Uterus (tissue), 4 donors: ENCODE data around the gene CARNS1. TPM values are rescaled to one million over a fixed set of nuclear protein-coding genes. Genes with fewer than 3 reads are reported as not detected.

ENCODE experiments used
- DNase-seq, 2 donors: peaks; one replicate each; pipeline ENCODE4 v3.0.0-alpha.2; 2019 to 2020
- H3K27ac ChIP-seq, 2 donors: fragments of 200-600 bp; sonication (generic); 1 replicate in 1 of 2; 2 replicates in 1 of 2; pipeline ENCODE4 v1.5.1; 2016 to 2018
- H3K27me3 ChIP-seq, 2 donors: fragments of 200-600 bp; sonication (generic); one replicate each; pipeline ENCODE4 v1.5.1; 2018 to 2019; ENCODE audit warnings: control low read depth in 1 of 2
- H3K36me3 ChIP-seq, 2 donors: fragments of 200-600 bp; sonication (generic); one replicate each; pipeline ENCODE4 v1.5.1; 2019; ENCODE audit warnings: control low read depth in 1 of 2
- H3K4me1 ChIP-seq, 2 donors: fragments of 200-600 bp; sonication (generic); one replicate each; pipeline ENCODE4 v1.5.1; 2018 to 2019; ENCODE audit warnings: control low read depth in 1 of 2
- H3K4me3 ChIP-seq, 2 donors: fragments of 200-600 bp; sonication (generic); 1 replicate in 1 of 2; 2 replicates in 1 of 2; pipeline ENCODE4 v1.5.1; 2018 to 2019; ENCODE audit warnings: mild to moderate bottlenecking in 1 of 2
- H3K9me3 ChIP-seq, 2 donors: fragments of 200-600 bp; sonication (generic); one replicate each; pipeline ENCODE4 v1.5.1; 2019; ENCODE audit warnings: control low read depth in 1 of 2
- CTCF ChIP-seq, 4 experiments: fragments of 200-600 bp in 2 of 4; fragments of 450-650 bp in 2 of 4; sonication (generic) in 2 of 4; IDR thresholded peaks; one replicate each; pipeline ENCODE4 v1.5.1; 2016 to 2019; ENCODE audit warnings: antibody characterized with exemption in 4 of 4, mild to moderate bottlenecking in 2 of 4, moderate library complexity in 1 of 4
- POLR2A ChIP-seq, 2 donors: fragments of 450-650 bp; IDR thresholded peaks; one replicate each; pipeline ENCODE4 v1.6.1; 2016; ENCODE audit warnings: antibody characterized with exemption in 2 of 2, mild to moderate bottlenecking in 1 of 2, moderate library complexity in 1 of 2
- intact Hi-C: fragments of 100-400 bp; cut with DNase I; formaldehyde crosslinking; loops from one replicate; pipeline ENCODE4 v1.15.1; 2023; ENCODE audit warnings: low total_unique reads
- total RNA-seq, 4 donors: library from RNA; depleted of rRNA in 3 of 4; stranded (reverse); fragments of >200 nt in 3 of 4; gene quantifications; one replicate each; pipeline versions ENCODE4 v1.1.0 to v1.2.4, GENCODE V29; 2014 to 2023
- donor health status: DM: yes; HTN: yes; CAD: no.

CARNS1 gene
- total RNA-seq, 4 donors from 2014 or later: 0.76 to 3.3 TPM; not detected in 2

DNA sequence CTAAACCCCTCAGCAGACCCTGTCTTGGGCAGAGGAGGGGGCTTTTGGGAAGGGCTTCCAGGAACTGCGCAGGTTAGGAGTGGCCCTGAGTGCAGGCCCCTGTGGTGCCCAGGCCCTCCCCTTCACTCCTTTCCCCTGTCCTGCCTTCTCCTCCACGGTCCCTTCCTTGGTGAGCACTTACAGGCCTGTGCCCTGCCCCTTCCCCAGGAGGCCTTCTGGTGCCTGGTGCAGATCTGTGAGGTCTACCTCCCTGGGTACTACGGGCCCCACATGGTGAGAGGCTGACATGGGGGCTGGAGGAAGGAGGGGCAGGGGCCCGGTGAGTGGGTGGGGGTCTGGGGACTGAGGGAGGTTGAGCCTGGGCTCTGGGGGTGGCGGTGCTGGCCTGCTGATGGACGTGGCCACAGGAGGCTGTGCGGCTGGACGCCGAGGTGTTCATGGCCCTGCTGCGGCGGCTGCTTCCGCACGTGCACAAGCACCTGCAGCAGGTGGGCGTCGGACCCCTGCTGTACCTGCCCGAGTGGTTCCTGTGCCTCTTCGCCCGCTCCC is 9.0 kb upstream of the CARNS1 start:
- intact Hi-C loops: no loop called here
- Histone ChIP-seq H3K4me3 (no peak overlapping the region), H3K36me3 (no peaks in the 10 kb centered on the region), H3K9me3 (no peaks in the 10 kb centered on the region), H3K4me1 (no peaks in the 10 kb centered on the region), H3K27ac (no peak overlapping the region), H3K27me3 (peaks cover 0 to 20% of the 10 kb centered on the region in 2 donors)
- TF ChIP-seq CTCF (IDR thresholded peaks at IDR 0.05) (no peak), POLR2A (IDR thresholded peaks at IDR 0.05) (no peak)
- DNase-seq: no peak

DNA sequence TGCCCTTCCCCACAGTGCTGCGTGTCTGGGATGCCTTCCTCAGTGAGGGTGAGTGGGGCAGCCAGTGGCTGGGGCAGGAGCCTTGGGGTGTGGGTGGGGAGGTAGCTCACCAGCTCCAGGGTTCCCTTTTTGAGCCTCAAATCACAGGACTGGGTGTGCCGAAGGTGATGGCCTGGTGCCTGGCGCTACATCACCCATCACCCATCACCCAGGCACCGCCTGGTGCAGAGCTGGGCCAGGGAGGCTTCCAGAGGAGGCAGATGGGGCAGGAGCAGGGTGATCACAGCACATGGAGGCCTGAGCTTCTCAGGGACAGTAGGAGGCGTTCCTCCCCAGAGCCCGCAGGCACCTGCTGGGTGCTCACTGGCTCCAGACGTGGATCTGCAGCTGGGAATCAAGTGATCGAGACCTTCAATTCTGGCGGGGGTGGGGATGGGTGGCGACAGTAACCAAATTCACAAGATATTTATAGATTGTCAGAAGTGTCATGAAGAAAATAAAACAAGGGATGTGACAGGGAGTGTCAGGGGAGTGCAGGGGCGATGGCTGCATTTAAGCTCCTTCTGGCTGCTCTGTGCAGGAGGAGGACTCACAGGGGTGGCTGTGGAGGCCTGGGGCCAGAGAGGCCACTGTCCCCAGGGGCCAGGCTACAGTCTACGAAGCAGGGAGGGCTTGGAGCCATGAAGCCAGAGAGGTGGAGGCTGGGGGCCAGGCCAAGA is 8.3 kb upstream of the CARNS1 start:
- H3K4me1 ChIP-seq: no peaks in the 10 kb centered on the region
- no peak overlapping the region for H3K27ac ChIP-seq
- peaks cover 0 to 20% of the 10 kb centered on the region in 2 donors for H3K27me3 ChIP-seq
- DNase-seq: no peak
- TF ChIP-seq CTCF (IDR thresholded peaks at IDR 0.05) (no peak), POLR2A (IDR thresholded peaks at IDR 0.05) (no peak)
- no peak overlapping the region for H3K4me3 ChIP-seq
- H3K9me3 ChIP-seq: no peaks in the 10 kb centered on the region
- intact Hi-C loops: no loop called here
- H3K36me3 ChIP-seq: no peaks in the 10 kb centered on the region

- no peaks in the 10 kb centered on the region for H3K4me1 ChIP-seq
- H3K27me3 ChIP-seq: peaks cover 0 to 20% of the 10 kb centered on the region in 2 donors
- no peak for DNase-seq
- TF ChIP-seq POLR2A (IDR thresholded peaks at IDR 0.05): no peak
- TF ChIP-seq CTCF (IDR thresholded peaks at IDR 0.05): no peak
- intact Hi-C loops: no loop called here
- H3K9me3 ChIP-seq: no peaks in the 10 kb centered on the region
- H3K27ac ChIP-seq: no peak overlapping the region
- no peak overlapping the region for H3K4me3 ChIP-seq
- H3K36me3 ChIP-seq: no peaks in the 10 kb centered on the region
These were observed 7.8 kb upstream of the CARNS1 start for GRCh38 chr11:67407688-67408163.

DNA sequence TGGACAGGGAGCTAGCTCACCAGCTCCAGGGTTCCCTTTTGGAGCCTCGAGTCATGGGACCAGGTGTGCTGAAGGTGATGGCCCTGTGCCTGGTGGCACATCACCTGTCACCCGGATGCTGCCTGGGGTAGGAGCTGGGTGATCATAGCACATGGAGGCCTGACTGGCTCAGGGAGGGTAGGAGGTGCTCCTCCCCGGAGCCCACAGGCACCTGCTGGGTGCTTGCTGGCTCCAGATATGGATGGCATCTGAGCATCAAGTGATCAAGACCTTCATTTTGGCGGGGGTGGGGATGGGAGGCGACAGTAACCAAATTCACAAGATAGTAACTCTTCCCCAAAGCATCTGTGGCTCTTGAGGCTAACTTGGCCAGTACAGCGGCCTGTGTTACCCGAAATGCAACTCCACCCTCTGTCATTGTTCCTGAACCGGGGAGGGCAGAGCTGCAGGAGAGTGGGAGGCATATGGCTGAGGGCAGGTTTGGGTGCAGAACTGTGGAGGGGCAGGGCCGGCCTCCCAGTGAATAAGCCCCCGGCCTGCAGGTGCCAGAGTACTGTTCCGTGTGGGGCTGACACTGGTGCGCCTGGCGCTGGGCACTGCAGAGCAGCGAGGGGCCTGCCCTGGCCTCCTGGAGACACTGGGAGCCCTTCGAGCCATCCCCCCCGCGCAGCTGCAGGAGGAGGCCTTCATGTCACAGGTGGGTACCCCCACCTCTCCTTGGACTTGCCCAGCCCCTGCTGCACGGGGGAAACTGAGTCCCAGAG is 6.9 kb upstream of the CARNS1 start:
- no peak for TF ChIP-seq CTCF (IDR thresholded peaks at IDR 0.05)
- TF ChIP-seq POLR2A (IDR thresholded peaks at IDR 0.05): no peak
- Histone ChIP-seq H3K4me3 (no peak overlapping the region), H3K27ac (no peak overlapping the region), H3K4me1 (no peaks in the 10 kb centered on the region), H3K36me3 (no peaks in the 10 kb centered on the region), H3K9me3 (no peaks in the 10 kb centered on the region), H3K27me3 (peaks cover 0 to 20% of the 10 kb centered on the region in 2 donors)
- intact Hi-C loops: no loop called here
- DNase-seq: no peak

GRCh38 chr11:67409261-67409666 is 6.2 kb upstream of the CARNS1 start:
- no peak for TF ChIP-seq POLR2A (IDR thresholded peaks at IDR 0.05)
- Histone ChIP-seq H3K27me3 (peaks cover 0 to 20% of the 10 kb centered on the region in 2 donors), H3K36me3 (no peaks in the 10 kb centered on the region), H3K4me1 (no peaks in the 10 kb centered on the region), H3K9me3 (no peaks in the 10 kb centered on the region), H3K4me3 (no peak overlapping the region), H3K27ac (no peak overlapping the region)
- no peak for DNase-seq
- intact Hi-C loops: no loop called here
